Sigmoid colon (tissue), 7 donors: ENCODE data around the gene SEC24B. TPM values are rescaled to one million over a fixed set of nuclear protein-coding genes. Genes with fewer than 3 reads are reported as not detected.
"Not testable (repeated sequence)": the region's sequence is repeated elsewhere in the genome, so short reads cannot be mapped to it uniquely, and the experiment has no call there.

Experiments used
- DNase-seq: peaks from one replicate; pipeline ENCODE4 v3.0.0-alpha.2; 2019
- H3K27ac ChIP-seq, 4 donors: fragments of 200-600 bp; sonication (generic); one replicate each; pipeline ENCODE4 v1.5.1; 2016 to 2019; ENCODE audit warnings: mild to moderate bottlenecking in 1 of 4
- H3K27me3 ChIP-seq, 3 donors: fragments of 200-600 bp; sonication (generic); one replicate each; pipeline ENCODE4 v1.5.1; 2019; ENCODE audit warnings: mild to moderate bottlenecking in 1 of 3
- H3K36me3 ChIP-seq, 4 donors: fragments of 200-600 bp; sonication (generic); one replicate each; pipeline ENCODE4 v1.5.1; 2016 to 2019
- H3K4me1 ChIP-seq, 4 donors: fragments of 200-600 bp; sonication (generic); one replicate each; pipeline ENCODE4 v1.5.1; 2017 to 2019
- H3K4me3 ChIP-seq, 4 donors: fragments of 200-600 bp; sonication (generic); one replicate each; pipeline ENCODE4 v1.5.1; 2017 to 2019; ENCODE audit warnings: mild to moderate bottlenecking in 2 of 4, moderate library complexity in 1 of 4
- H3K9me3 ChIP-seq, 4 donors: fragments of 200-600 bp in 3 of 4; sonication (generic) in 3 of 4; one replicate each; pipeline versions ENCODE4 v1.5.1 to v1.6.1; 2013 to 2019
- EP300 ChIP-seq, 4 donors: sonication (generic); formaldehyde crosslinking; IDR thresholded peaks; one replicate each; pipeline ENCODE4 v1.6.1; 2017; ENCODE audit warnings: antibody characterized with exemption in 4 of 4
- POLR2A ChIP-seq, 2 donors: fragments of 450-650 bp; IDR thresholded peaks; one replicate each; pipeline ENCODE4 v1.6.1; 2016; ENCODE audit warnings: antibody characterized with exemption in 2 of 2, mild to moderate bottlenecking in 2 of 2, moderate library complexity in 2 of 2
- POLR2AphosphoS5 ChIP-seq, 4 donors: sonication (generic); formaldehyde crosslinking; IDR thresholded peaks; one replicate each; pipeline ENCODE4 v1.6.1; 2017; ENCODE audit warnings: antibody characterized with exemption in 4 of 4
- WGBS, 2 donors: extraction: QIAGEN DNeasy Blood & Tissue Kit; methylation state at CpG; one replicate each; pipeline ENCODE4 v1.1.7; 2013; 5-methylcytosine and 5-hydroxymethylcytosine counted together
- intact Hi-C: fragments of 100-400 bp; cut with DNase I; formaldehyde crosslinking; loops from one replicate; pipeline ENCODE4 v1.15.1; 2023
- polyA plus RNA-seq, 3 donors: library from polyadenylated mRNA; stranded (reverse); fragments of 200-250 nt; gene quantifications; one replicate each; pipeline ENCODE4 v1.2.3, GENCODE V29; 2013
- total RNA-seq, 4 donors: library from RNA; depleted of rRNA; stranded (reverse); fragments of >200 nt; gene quantifications; one replicate each; pipeline ENCODE4 v1.1.0, GENCODE V29; 2016
- TF ChIP-seq, protein P1 (sequence below), 4 experiments: fragments of 450-650 bp in 3 of 4; fragments of 200-600 bp in 1 of 4; IDR thresholded peaks; one replicate each; pipeline ENCODE4 v1.5.1; 2016 to 2019; ENCODE audit warnings: antibody characterized with exemption in 4 of 4, mild to moderate bottlenecking in 3 of 4, moderate library complexity in 2 of 4
- donor health status: healthy with polysubstance abuse.
- donor health status: Bipolar disorder and iron deficiency.
- donor health status: healthy.

SEC24B gene
- total and polyA plus RNA-seq, 7 donors = 9.7 to 41.8 (median 35.3) TPM

- Histone ChIP-seq H3K9me3 (peaks cover 0 to 3% (median 0%) of the 10 kb centered on the region in 4 donors), H3K27me3 (no peaks in the 10 kb centered on the region), H3K36me3 (no peaks in the 10 kb centered on the region), H3K27ac (no peak overlapping the region), H3K4me3 (no peak overlapping the region), H3K4me1 (no peaks in the 10 kb centered on the region)
- TF ChIP-seq POLR2A (IDR thresholded peaks at IDR 0.05) (no peak), EP300 (IDR thresholded peaks at IDR 0.05) (no peak), POLR2AphosphoS5 (IDR thresholded peaks at IDR 0.05) (no peak)
- TF ChIP-seq, protein P1, sequence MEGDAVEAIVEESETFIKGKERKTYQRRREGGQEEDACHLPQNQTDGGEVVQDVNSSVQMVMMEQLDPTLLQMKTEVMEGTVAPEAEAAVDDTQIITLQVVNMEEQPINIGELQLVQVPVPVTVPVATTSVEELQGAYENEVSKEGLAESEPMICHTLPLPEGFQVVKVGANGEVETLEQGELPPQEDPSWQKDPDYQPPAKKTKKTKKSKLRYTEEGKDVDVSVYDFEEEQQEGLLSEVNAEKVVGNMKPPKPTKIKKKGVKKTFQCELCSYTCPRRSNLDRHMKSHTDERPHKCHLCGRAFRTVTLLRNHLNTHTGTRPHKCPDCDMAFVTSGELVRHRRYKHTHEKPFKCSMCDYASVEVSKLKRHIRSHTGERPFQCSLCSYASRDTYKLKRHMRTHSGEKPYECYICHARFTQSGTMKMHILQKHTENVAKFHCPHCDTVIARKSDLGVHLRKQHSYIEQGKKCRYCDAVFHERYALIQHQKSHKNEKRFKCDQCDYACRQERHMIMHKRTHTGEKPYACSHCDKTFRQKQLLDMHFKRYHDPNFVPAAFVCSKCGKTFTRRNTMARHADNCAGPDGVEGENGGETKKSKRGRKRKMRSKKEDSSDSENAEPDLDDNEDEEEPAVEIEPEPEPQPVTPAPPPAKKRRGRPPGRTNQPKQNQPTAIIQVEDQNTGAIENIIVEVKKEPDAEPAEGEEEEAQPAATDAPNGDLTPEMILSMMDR (IDR thresholded peaks at IDR 0.05) = no peak
- WGBS, 2 donors = 96% methylated on average over 2 of the region's 2 CpGs
- no peak for DNase-seq
- intact Hi-C loops = no loop called here
These were observed 119.5 kb downstream of the SEC24B start for GRCh38 chr4:109553130-109553529.

GRCh38 chr4:109554971-109555370 is 121.4 kb downstream of the SEC24B start:
- DNase-seq = no peak
- peaks cover 0 to 3% (median 0%) of the 10 kb centered on the region in 4 donors for H3K9me3 ChIP-seq
- intact Hi-C loops = no loop called here
- no peak overlapping the region for H3K27ac ChIP-seq
- H3K27me3 ChIP-seq = no peaks in the 10 kb centered on the region
- H3K4me3 ChIP-seq = no peak overlapping the region
- H3K36me3 ChIP-seq = no peaks in the 10 kb centered on the region
- 90 to 95% methylated on average over 3 of the region's 3 CpGs for WGBS, 2 donors
- H3K4me1 ChIP-seq = peaks cover 0 to 7% (median 2%) of the 10 kb centered on the region in 4 donors
- TF ChIP-seq POLR2AphosphoS5 (IDR thresholded peaks at IDR 0.05) (no peak), POLR2A (IDR thresholded peaks at IDR 0.05) (no peak), EP300 (IDR thresholded peaks at IDR 0.05) (no peak)
- TF ChIP-seq, protein P1 (IDR thresholded peaks at IDR 0.05) = no peak

GRCh38 chr4:109557433-109557832 is 123.8 kb downstream of the SEC24B start:
- TF ChIP-seq POLR2A (IDR thresholded peaks at IDR 0.05) (no peak), POLR2AphosphoS5 (IDR thresholded peaks at IDR 0.05) (no peak), EP300 (IDR thresholded peaks at IDR 0.05) (no peak)
- TF ChIP-seq, protein P1 (IDR thresholded peaks at IDR 0.05) = no peak
- H3K4me1 ChIP-seq = peaks cover 0 to 23% (median 17%) of the 10 kb centered on the region in 4 donors
- intact Hi-C loops = no loop called here
- H3K9me3 ChIP-seq = peaks cover 0 to 3% (median 0%) of the 10 kb centered on the region in 4 donors
- H3K27me3 ChIP-seq = no peaks in the 10 kb centered on the region
- 95 to 98% methylated on average over 28 of the region's 28 CpGs for WGBS, 2 donors
- no peak for DNase-seq
- H3K4me3 ChIP-seq = no peak overlapping the region
- no peaks in the 10 kb centered on the region for H3K36me3 ChIP-seq
- no peak overlapping the region for H3K27ac ChIP-seq

- intact Hi-C loops, H3K36me3 ChIP-seq, H3K9me3 ChIP-seq, H3K27me3 ChIP-seq, DNase-seq, H3K4me3 ChIP-seq, H3K27ac ChIP-seq: not testable (repeated sequence)
- peaks cover 0 to 23% (median 17%) of the 10 kb centered on the region in 4 donors for H3K4me1 ChIP-seq
- 89 to 97% methylated on average over 6 of the region's 6 CpGs for WGBS, 2 donors
These were observed 124.5 kb downstream of the SEC24B start for GRCh38 chr4:109558095-109558494.

- H3K4me1 ChIP-seq = peaks cover 0 to 23% (median 17%) of the 10 kb centered on the region in 4 donors
- H3K27ac ChIP-seq = peak overlapping the region; percentile 68 to 93 (median 84)
- 2 to 3% methylated on average over 27 of the region's 27 CpGs for WGBS, 2 donors
- no peak for DNase-seq
- intact Hi-C loops = no loop called here
- TF ChIP-seq POLR2AphosphoS5 (IDR thresholded peaks at IDR 0.05) (no peak), EP300 (IDR thresholded peaks at IDR 0.05) (no peak), POLR2A (IDR thresholded peaks at IDR 0.05) (no peak)
- TF ChIP-seq, protein P1 (IDR thresholded peaks at IDR 0.05) = no peak
- no peaks in the 10 kb centered on the region for H3K36me3 ChIP-seq
- peaks cover 0 to 3% (median 0%) of the 10 kb centered on the region in 4 donors for H3K9me3 ChIP-seq
- peak overlapping the region; percentile 51 to 81 (median 67) for H3K4me3 ChIP-seq
- no peaks in the 10 kb centered on the region for H3K27me3 ChIP-seq
These were observed 126.0 kb downstream of the SEC24B start for GRCh38 chr4:109559625-109559982.
